ENCODE data around the gene DHCR24.

GRCh38 chr1:54919367-54920359, 32.7 kb upstream of the DHCR24 start:
- TF ChIP-seq, protein P1, sequence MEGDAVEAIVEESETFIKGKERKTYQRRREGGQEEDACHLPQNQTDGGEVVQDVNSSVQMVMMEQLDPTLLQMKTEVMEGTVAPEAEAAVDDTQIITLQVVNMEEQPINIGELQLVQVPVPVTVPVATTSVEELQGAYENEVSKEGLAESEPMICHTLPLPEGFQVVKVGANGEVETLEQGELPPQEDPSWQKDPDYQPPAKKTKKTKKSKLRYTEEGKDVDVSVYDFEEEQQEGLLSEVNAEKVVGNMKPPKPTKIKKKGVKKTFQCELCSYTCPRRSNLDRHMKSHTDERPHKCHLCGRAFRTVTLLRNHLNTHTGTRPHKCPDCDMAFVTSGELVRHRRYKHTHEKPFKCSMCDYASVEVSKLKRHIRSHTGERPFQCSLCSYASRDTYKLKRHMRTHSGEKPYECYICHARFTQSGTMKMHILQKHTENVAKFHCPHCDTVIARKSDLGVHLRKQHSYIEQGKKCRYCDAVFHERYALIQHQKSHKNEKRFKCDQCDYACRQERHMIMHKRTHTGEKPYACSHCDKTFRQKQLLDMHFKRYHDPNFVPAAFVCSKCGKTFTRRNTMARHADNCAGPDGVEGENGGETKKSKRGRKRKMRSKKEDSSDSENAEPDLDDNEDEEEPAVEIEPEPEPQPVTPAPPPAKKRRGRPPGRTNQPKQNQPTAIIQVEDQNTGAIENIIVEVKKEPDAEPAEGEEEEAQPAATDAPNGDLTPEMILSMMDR (IDR thresholded peaks at IDR 0.05; ENCODE audit: insufficient read depth, low read depth, low read length) = no peak
- no peak for TF ChIP-seq EZH2 (IDR thresholded peaks at IDR 0.05; ENCODE audit: insufficient read depth, low read length)

Measured in astrocyte (in vitro differentiated cells and primary cell).